Panc1 (cell line): Measurements from ENCODE around the gene TSKU. TPM values are rescaled to one million over a fixed set of nuclear protein-coding genes. Genes with fewer than 3 reads are reported as not detected.
"Not testable (repeated sequence)": the region's sequence is repeated elsewhere in the genome, so short reads cannot be mapped to it uniquely, and the experiment has no call there.

Source experiments
- ATAC-seq: fragments of 200-7000 bp; cut with Tn5 transposase; 2 replicates; pipeline ENCODE4 v1.9.1; 2020; ENCODE audit warnings: mild to moderate bottlenecking, moderate library complexity
- BruUV-seq: library from RNA; stranded (reverse); fragments of 400-500 nt; replicated peaks from 2 replicates; lab custom pipeline; 2021; lab: Mats Ljungman, UMichigan
- CTCF ChIA-PET: fragments of 300-600 bp; sonication (Branson Sonifier 250); formaldehyde crosslinking; loops from one replicate; lab custom pipeline; 2022; ENCODE audit warnings: antibody characterized with exemption; lab: Charles Lee
- POLR2A ChIA-PET: fragments of 300-600 bp; sonication (Branson Sonifier 250); formaldehyde crosslinking; loops from one replicate; lab custom pipeline; 2022; ENCODE audit warnings: antibody characterized with exemption; lab: Charles Lee
- DNase-seq: peaks from one replicate; pipeline ENCODE4 v3.0.0-alpha.2; 2010; ENCODE audit warnings: low read depth, low spot score
- H3K27ac ChIP-seq: 2 replicates; pipeline ENCODE4 v1.5.1; 2011; ENCODE audit warnings: mild to moderate bottlenecking, low read length, inconsistent platforms
- H3K27me3 ChIP-seq: fragments of 200-500 bp; sonication (Bioruptor generic); 2 replicates; pipeline ENCODE4 v1.6.0; 2014; ENCODE audit warnings: low read length, inconsistent platforms; ENCODE audit not compliant: control insufficient read depth, insufficient read depth
- H3K36me3 ChIP-seq: fragments of 200-500 bp; sonication (Bioruptor generic); 2 replicates; pipeline ENCODE4 v1.5.1; 2014; ENCODE audit warnings: inconsistent platforms, mild to moderate bottlenecking, low read length, moderate library complexity; ENCODE audit not compliant: control insufficient read depth, insufficient read depth
- H3K4me1 ChIP-seq: 2 replicates; pipeline ENCODE4 v1.5.1; 2011; ENCODE audit warnings: inconsistent platforms, mild to moderate bottlenecking, low read length, moderate library complexity; ENCODE audit not compliant: control insufficient read depth, insufficient read depth
- H3K4me3 ChIP-seq, 2 experiments: 2 replicates each; pipeline ENCODE4 v1.5.1; 2011 to 2012; ENCODE audit warnings: low read depth in 2 of 2, low read length in 2 of 2, mild to moderate bottlenecking in 2 of 2, inconsistent platforms in 1 of 2, moderate library complexity in 1 of 2
- H3K9me3 ChIP-seq: fragments of 200-500 bp; sonication (Bioruptor generic); 2 replicates; pipeline ENCODE4 v1.5.1; 2014; ENCODE audit warnings: low read depth, mild to moderate bottlenecking, inconsistent platforms, low read length, moderate library complexity; ENCODE audit not compliant: control insufficient read depth, insufficient read depth
- CTCF ChIP-seq: fragments of 450-650 bp; IDR thresholded peaks from 2 replicates; pipeline ENCODE4 v1.5.1; 2017; ENCODE audit warnings: mild to moderate bottlenecking
- POLR2AphosphoS5 ChIP-seq: IDR thresholded peaks from 2 replicates; pipeline ENCODE4 v1.6.1; 2012; ENCODE audit warnings: mild to moderate bottlenecking, low read depth, low read length, moderate library complexity
- REST ChIP-seq, 2 experiments: IDR thresholded peaks; 2 replicates each; pipeline ENCODE4 v1.6.1; 2011 to 2012; ENCODE audit warnings: low read depth in 2 of 2, control low read depth in 1 of 2, low read length in 1 of 2, mild to moderate bottlenecking in 1 of 2, moderate library complexity in 1 of 2; ENCODE audit not compliant: insufficient read depth in 1 of 2
- SIN3A ChIP-seq: IDR thresholded peaks from 2 replicates; pipeline ENCODE4 v1.6.1; 2012; ENCODE audit warnings: low read depth, mild to moderate bottlenecking, low read length, moderate library complexity, borderline replicate concordance; ENCODE audit not compliant: insufficient read depth
- TCF7L2 ChIP-seq: IDR thresholded peaks from 2 replicates; pipeline ENCODE4 v1.6.1; 2011; ENCODE audit warnings: mild to moderate bottlenecking, low read depth, low read length, inconsistent platforms
- in situ Hi-C: cut with HindIII; loops from 2 replicates; pipeline ENCODE4 v1.10.0; 2016; ENCODE audit warnings: low sequenced_read_pairs, low pct_unique_long_range_greater_than_20kb
- intact Hi-C: fragments of 100-400 bp; cut with micrococcal nuclease; formaldehyde crosslinking; loops from one replicate; pipeline ENCODE4 v1.10.0; 2022; ENCODE audit not compliant: unreplicated experiment
- total RNA-seq: library from RNA; stranded (reverse); gene quantifications from one replicate; pipeline ENCODE4 v1.2.1, GENCODE V29; 2021; ENCODE audit not compliant: unreplicated experiment

The TSKU gene
- total RNA-seq, 1 experiment from 2014 or later = 31.4 TPM

DNA sequence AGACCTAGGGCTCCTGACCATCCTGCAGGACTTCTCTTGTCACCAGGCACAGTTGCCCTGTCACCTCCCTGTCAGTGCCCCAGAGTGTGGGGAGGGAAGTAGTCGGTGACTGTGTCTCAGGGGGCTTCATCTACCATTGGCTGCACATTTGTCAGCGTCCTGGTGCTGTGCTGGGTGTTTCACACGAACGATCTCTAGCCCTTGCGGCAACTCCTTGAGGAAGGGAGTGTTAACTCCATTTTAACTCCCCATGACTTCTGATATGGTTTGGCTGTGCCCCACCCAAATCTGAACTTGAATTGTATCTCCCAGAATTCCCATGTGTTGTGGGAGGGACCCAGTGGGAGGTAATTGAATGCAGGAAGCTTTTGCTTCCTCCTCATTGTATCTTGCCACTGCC is 7.1 kb downstream of the TSKU start:
- intact Hi-C loops = no loop called here
- BruUV-seq = no TSS peak
- Histone ChIP-seq H3K36me3 (no peaks in the 10 kb centered on the region), H3K4me3 (no peak overlapping the region), H3K27me3 (no peaks in the 10 kb centered on the region), H3K4me1 (peaks cover 25% of the 10 kb centered on the region), H3K9me3 (no peaks in the 10 kb centered on the region), H3K27ac (no peak overlapping the region)
- ChIA-PET CTCF (no interaction called here), POLR2A (no interaction called here)
- TF ChIP-seq POLR2AphosphoS5 (no peak), REST (IDR thresholded peaks at IDR 0.05; ENCODE audit: insufficient read depth in 1 of 2, low read depth in 2 of 2, low read length in 1 of 2) (no peak), TCF7L2 (no peak), SIN3A (no peak), CTCF (no peak)
- in situ Hi-C loops = no loop called here
- ATAC-seq = no peak
- DNase-seq = no peak

DNA sequence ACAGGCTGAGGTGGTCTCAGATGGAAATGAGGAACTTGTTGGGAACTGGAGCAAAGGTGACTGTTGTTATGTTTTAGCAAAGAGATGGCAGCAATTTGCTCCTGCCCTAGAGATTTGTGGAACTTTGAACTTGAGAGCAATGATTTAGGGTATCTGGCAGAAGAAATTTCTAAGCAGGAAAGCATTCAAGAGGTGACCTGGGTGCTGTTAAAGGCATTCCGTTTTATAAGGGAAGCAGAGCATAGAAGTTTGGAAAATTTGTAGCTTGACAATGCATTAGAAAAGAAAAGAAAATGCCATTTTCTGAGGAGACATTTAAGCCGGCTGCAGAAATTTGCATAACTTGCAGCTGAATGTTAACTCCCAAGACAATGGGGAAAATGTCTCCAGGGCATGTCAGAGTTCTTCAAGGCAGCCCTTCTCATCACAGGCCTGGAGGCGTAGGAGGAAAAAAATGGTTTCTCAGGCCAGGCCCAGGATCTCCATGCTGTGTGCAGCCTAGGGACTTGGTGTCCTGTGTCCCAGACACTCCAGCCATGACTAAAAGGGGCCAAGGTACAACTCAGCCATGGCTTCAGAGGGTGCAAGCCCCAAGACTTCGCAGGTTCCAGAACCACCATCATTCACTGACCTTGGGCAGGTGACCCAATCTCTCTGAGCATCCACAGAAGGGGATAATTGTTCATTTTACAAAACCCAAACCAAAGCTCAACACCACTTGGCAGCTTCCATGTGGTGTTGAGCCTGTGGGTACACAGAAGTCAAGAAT is 8.0 kb downstream of the TSKU start:
- POLR2A ChIA-PET, H3K4me3 ChIP-seq, CTCF ChIA-PET, H3K27me3 ChIP-seq, H3K27ac ChIP-seq, H3K9me3 ChIP-seq, DNase-seq, in situ Hi-C loops, intact Hi-C loops, ATAC-seq, H3K36me3 ChIP-seq: not testable (repeated sequence)
- TSS peak; percentile 43 for BruUV-seq
- peaks cover 18% of the 10 kb centered on the region for H3K4me1 ChIP-seq

- in situ Hi-C loops = no loop called here
- Histone ChIP-seq H3K4me1 (peaks cover 14% of the 10 kb centered on the region), H3K9me3 (no peaks in the 10 kb centered on the region), H3K27ac (no peak overlapping the region), H3K4me3 (no peak overlapping the region), H3K27me3 (no peaks in the 10 kb centered on the region), H3K36me3 (no peaks in the 10 kb centered on the region; the same call in 1 of the 2 replicates)
- POLR2A ChIA-PET = no interaction called here
- BruUV-seq = no TSS peak
- intact Hi-C loops = no loop called here
- no peak for ATAC-seq
- CTCF ChIA-PET = no interaction called here
- no peak for DNase-seq
- no peak for TF ChIP-seq TCF7L2
- no peak for TF ChIP-seq CTCF
- TF ChIP-seq SIN3A = no peak
- no peak for TF ChIP-seq REST (IDR thresholded peaks at IDR 0.05; ENCODE audit: insufficient read depth in 1 of 2, low read depth in 2 of 2, low read length in 1 of 2)
- TF ChIP-seq POLR2AphosphoS5 = no peak
Observed at GRCh38 chr11:76791861-76792260, 8.7 kb downstream of the TSKU start.
